GM10266 (cell line): ENCODE data around the gene HPSE2.

Experiments used
- DNase-seq: peaks from one replicate; pipeline ENCODE4 v3.0.0; 2012; ENCODE audit errors: extremely low spot score
- TF ChIP-seq, protein P1 (sequence below): IDR thresholded peaks from 2 replicates; pipeline ENCODE4 v1.5.1; 2012; ENCODE audit warnings: mild to moderate bottlenecking, low read depth; ENCODE audit not compliant: control insufficient read depth, insufficient read depth; ENCODE audit errors: missing control alignments

HPSE2 gene

GRCh38 chr10:98920807-98921206 is 314.8 kb downstream of the HPSE2 start:
- DNase-seq, result no peak

GRCh38 chr10:98920360-98920759 is 315.3 kb downstream of the HPSE2 start:
- TF ChIP-seq, protein P1, sequence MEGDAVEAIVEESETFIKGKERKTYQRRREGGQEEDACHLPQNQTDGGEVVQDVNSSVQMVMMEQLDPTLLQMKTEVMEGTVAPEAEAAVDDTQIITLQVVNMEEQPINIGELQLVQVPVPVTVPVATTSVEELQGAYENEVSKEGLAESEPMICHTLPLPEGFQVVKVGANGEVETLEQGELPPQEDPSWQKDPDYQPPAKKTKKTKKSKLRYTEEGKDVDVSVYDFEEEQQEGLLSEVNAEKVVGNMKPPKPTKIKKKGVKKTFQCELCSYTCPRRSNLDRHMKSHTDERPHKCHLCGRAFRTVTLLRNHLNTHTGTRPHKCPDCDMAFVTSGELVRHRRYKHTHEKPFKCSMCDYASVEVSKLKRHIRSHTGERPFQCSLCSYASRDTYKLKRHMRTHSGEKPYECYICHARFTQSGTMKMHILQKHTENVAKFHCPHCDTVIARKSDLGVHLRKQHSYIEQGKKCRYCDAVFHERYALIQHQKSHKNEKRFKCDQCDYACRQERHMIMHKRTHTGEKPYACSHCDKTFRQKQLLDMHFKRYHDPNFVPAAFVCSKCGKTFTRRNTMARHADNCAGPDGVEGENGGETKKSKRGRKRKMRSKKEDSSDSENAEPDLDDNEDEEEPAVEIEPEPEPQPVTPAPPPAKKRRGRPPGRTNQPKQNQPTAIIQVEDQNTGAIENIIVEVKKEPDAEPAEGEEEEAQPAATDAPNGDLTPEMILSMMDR, result no peak
- DNase-seq, result no peak

More at GRCh38 chr10:98920807-98921206, 314.8 kb downstream of the HPSE2 start:
- TF ChIP-seq, protein P1, result no peak

- DNase-seq, result no peak
- TF ChIP-seq, protein P1, result no peak
Observed at GRCh38 chr10:98919899-98920298, 315.8 kb downstream of the HPSE2 start.

DNA sequence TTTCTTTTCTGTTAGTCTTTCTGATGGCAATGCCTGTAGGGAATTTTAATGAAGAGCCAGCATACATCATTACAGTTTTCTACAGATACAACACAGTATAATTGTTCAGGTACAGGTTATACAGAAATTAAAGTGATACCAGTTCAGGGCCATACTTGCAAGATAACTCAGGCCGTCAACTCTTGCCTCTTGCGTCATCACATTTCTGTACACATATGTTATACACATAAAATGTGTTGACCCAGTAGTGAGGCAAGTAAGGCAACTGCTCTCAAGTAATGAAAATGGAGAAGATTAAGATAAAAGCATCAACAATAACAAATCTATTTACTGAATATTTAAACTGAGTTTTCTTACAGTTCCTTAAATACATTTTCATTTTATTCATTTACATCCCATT is 317.8 kb downstream of the HPSE2 start:
- no peak for DNase-seq
- TF ChIP-seq, protein P1, result no peak

DNA sequence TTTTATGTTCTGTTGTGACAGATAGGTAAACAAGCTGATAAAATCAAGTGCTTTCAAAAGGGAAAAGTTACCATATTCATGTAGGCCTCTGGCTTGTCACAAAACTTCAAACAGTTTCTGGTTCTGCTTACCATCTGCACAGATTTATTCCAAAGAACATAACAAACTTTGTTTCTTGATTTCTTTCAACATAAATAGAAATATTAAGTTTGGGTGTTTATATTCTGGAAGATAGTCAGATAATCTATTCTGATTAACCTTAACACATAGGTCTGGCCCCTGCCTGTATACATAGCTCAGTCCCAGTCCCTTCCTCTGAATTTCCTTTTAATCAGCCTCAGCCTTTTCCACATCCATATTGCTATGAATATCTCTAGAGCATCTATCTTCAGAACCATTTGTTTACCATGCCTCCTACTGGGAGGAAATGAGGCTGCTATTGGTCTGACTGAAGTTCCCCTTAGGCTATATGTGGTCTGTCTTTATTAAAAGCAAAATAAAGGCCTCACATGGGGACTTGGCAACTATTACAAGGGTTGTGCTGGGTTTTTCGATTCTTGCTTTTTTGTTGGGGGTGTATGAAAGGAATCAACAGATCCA is 319.0 kb downstream of the HPSE2 start:
- TF ChIP-seq, protein P1, result no peak
- no peak for DNase-seq

- DNase-seq, result no peak
- TF ChIP-seq, protein P1, result no peak
Observed at GRCh38 chr10:98915911-98916310, 319.7 kb downstream of the HPSE2 start.

GRCh38 chr10:98910546-98910945 is 325.1 kb downstream of the HPSE2 start:
- TF ChIP-seq, protein P1, result no peak

More at GRCh38 chr10:98910546-98910945, 325.1 kb downstream of the HPSE2 start:
- no peak for DNase-seq
